Astrocyte of the spinal cord (primary cell): ENCODE measurements around the gene NATD1.

ENCODE experiments used
- DNase-seq: peaks from one replicate; pipeline ENCODE4 v3.0.0; 2011; ENCODE audit warnings: low read depth, low spot score
- H3K4me3 ChIP-seq: 2 replicates; pipeline ENCODE4 v1.5.1; 2011; ENCODE audit warnings: low read depth, mild to moderate bottlenecking, low read length, moderate library complexity
- CTCF ChIP-seq: IDR thresholded peaks from 2 replicates; pipeline ENCODE4 v1.5.1; 2012; ENCODE audit warnings: low read depth, mild to moderate bottlenecking, low read length, inconsistent platforms
- in situ Hi-C: cut with HindIII; loops from 2 replicates; pipeline ENCODE4 v1.10.0; 2017; ENCODE audit warnings: low sequenced_read_pairs

Gene NATD1

DNA sequence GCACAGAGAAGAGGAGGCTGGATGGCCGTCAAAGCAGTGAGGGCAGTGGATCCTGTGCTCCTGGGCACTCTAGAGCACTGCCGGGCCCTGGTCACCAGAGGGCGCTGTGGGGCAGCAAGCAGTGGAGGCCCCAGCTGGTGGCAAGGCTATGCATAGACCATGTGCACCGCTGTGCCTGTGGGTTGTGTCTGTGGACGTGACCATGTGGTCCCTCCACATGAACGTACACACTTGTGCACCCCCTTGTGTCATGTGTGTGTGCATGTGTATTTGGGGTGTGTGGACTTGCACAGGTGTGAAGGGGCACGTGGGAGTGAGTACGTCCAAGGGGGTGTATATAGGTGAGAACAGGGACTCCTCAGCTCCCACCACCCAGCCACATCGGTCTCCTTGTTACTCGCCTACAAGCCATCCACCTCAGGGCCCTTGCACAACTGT lies 26.9 kb upstream of the NATD1 start:
- H3K4me3 ChIP-seq: no peak overlapping the region
- TF ChIP-seq CTCF: peak; percentile 99
- DNase-seq: peak; percentile 74

GRCh38 chr17:21279582-21279981 lies 26.4 kb upstream of the NATD1 start:
- no peak for TF ChIP-seq CTCF
- no peak overlapping the region for H3K4me3 ChIP-seq
- in situ Hi-C loops: no loop called here
- DNase-seq: no peak

More for the DNA sequence above, 26.9 kb upstream of the NATD1 start:
- in situ Hi-C loops: no loop called here

DNA sequence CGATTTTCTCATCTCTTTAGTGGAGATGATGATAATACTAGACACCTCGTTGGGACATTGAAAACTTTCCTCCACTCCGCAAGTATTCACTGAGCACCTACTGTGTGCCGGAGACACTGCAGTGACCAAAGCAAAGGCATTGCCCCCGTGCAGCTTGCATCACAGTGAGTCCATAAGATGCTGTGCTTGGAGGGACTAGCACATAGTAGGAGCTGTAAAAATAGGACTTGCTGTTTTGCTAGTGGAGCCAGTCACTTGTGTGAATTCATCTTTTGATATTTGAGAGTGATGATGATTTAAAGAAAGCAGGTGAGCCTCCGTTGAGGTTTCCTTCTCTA lies 26.0 kb upstream of the NATD1 start:
- in situ Hi-C loops: no loop called here
- TF ChIP-seq CTCF: no peak
- no peak overlapping the region for H3K4me3 ChIP-seq
- DNase-seq: no peak

- TF ChIP-seq CTCF: no peak
- DNase-seq: no peak
- in situ Hi-C loops: no loop called here
- no peak overlapping the region for H3K4me3 ChIP-seq
Measured at GRCh38 chr17:21278450-21279197, 25.4 kb upstream of the NATD1 start.

GRCh38 chr17:21277332-21277731 lies 24.1 kb upstream of the NATD1 start:
- no peak for TF ChIP-seq CTCF
- DNase-seq: no peak
- in situ Hi-C loops: no loop called here
- no peak overlapping the region for H3K4me3 ChIP-seq

- peak overlapping the region; percentile 46 for H3K4me3 ChIP-seq
- in situ Hi-C loops: no loop called here
- no peak for TF ChIP-seq CTCF
- no peak for DNase-seq
Measured at GRCh38 chr17:21276264-21276588, 23.0 kb upstream of the NATD1 start.
